WTC11 (cell line): ENCODE data around the gene PRR20G. TPM values are rescaled to one million over a fixed set of nuclear protein-coding genes. Genes with fewer than 3 reads are reported as not detected.
"Not testable (repeated sequence)": the region's sequence is repeated elsewhere in the genome, so short reads cannot be mapped to it uniquely, and the experiment has no call there.

Experiments used
- ATAC-seq: fragments of 200-7000 bp; cut with Tn5 transposase; 2 replicates; pipeline ENCODE4 v1.10.0; 2021; ENCODE audit warnings: mild to moderate bottlenecking, moderate library complexity
- CTCF ChIA-PET: fragments of 300-600 bp; sonication (Branson Sonifier 250); formaldehyde crosslinking; loops from one replicate; lab custom pipeline; 2021; ENCODE audit warnings: antibody characterized with exemption; lab: Charles Lee
- POLR2A ChIA-PET: fragments of 350-600 bp; sonication (Branson Sonifier 250); formaldehyde crosslinking; loops from one replicate; lab custom pipeline; 2021; ENCODE audit warnings: antibody characterized with exemption; lab: Charles Lee
- DNase-seq: peaks from one replicate; pipeline ENCODE4 v3.0.0; 2021; ENCODE audit warnings: low spot score
- H3K27ac Mint-ChIP-seq: 2 replicates; pipeline ENCODE4 v1.8.0; 2021; ENCODE audit warnings: mixed read lengths
- H3K27me3 Mint-ChIP-seq: 2 replicates; pipeline ENCODE4 v1.8.0; 2021; ENCODE audit warnings: low read depth, mild to moderate bottlenecking, moderate library complexity, mixed read lengths
- H3K36me3 Mint-ChIP-seq: 2 replicates; pipeline ENCODE4 v1.8.0; 2021; ENCODE audit warnings: mixed read lengths
- H3K4me1 Mint-ChIP-seq: 2 replicates; pipeline ENCODE4 v1.8.0; 2022; ENCODE audit warnings: mixed read lengths
- H3K4me3 Mint-ChIP-seq: 2 replicates; pipeline ENCODE4 v1.8.0; 2021; ENCODE audit warnings: mild to moderate bottlenecking, moderate library complexity, mixed read lengths
- H3K9me3 Mint-ChIP-seq: 2 replicates; pipeline ENCODE4 v1.8.0; 2021; ENCODE audit warnings: mixed read lengths
- AFF4 ChIP-seq: sonication (generic); formaldehyde crosslinking; IDR thresholded peaks from 2 replicates; pipeline ENCODE4 v1.8.1; 2023; ENCODE audit warnings: mild to moderate bottlenecking, missing genetic modification reagents, borderline replicate concordance
- EMX1 ChIP-seq: fragments of 250-450 bp; sonication (Bioruptor Pico); IDR thresholded peaks from 2 replicates; pipeline ENCODE4 v1.8.0; 2021; ENCODE audit warnings: mild to moderate bottlenecking
- ETV6 ChIP-seq: sonication (generic); formaldehyde crosslinking; IDR thresholded peaks from 2 replicates; pipeline ENCODE4 v1.8.1; 2022; ENCODE audit warnings: mild to moderate bottlenecking, missing genetic modification reagents
- KAT7 ChIP-seq: sonication (generic); formaldehyde crosslinking; IDR thresholded peaks from 2 replicates; pipeline ENCODE4 v1.8.1; 2023; ENCODE audit warnings: missing genetic modification reagents, mild to moderate bottlenecking, borderline replicate concordance
- RORB ChIP-seq: fragments of 250-450 bp; sonication (Bioruptor Pico); IDR thresholded peaks from 2 replicates; pipeline ENCODE4 v1.9.0; 2021; ENCODE audit warnings: mild to moderate bottlenecking
- TEAD1 ChIP-seq: sonication (generic); formaldehyde crosslinking; IDR thresholded peaks from 2 replicates; pipeline ENCODE4 v1.8.0; 2022; ENCODE audit warnings: mild to moderate bottlenecking, missing genetic modification reagents
- ZNF121 ChIP-seq: sonication (generic); formaldehyde crosslinking; IDR thresholded peaks from 2 replicates; pipeline ENCODE4 v1.8.0; 2023; ENCODE audit warnings: missing genetic modification reagents
- ZNF532 ChIP-seq: fragments of 250-450 bp; sonication (Bioruptor Pico); IDR thresholded peaks from 2 replicates; pipeline ENCODE4 v1.9.0; 2021; ENCODE audit warnings: mild to moderate bottlenecking, borderline replicate concordance
- ZSCAN18 ChIP-seq: fragments of 250-450 bp; sonication (Bioruptor Pico); IDR thresholded peaks from 2 replicates; pipeline ENCODE4 v2.1.2; 2022; ENCODE audit warnings: mild to moderate bottlenecking, moderate library complexity
- total RNA-seq: library from RNA; stranded (reverse); gene quantifications from 3 replicates; pipeline ENCODE4 v1.2.3, GENCODE V29; 2021

The PRR20G gene
- total RNA-seq, 1 experiment from 2014 or later: not detected

GRCh38 chr3:127296166-127296565 lies 8.3 kb upstream of the PRR20G start (continued):
- TF ChIP-seq ZSCAN18 (CRISPR knock-in tag): no peak

GRCh38 chr3:127293650-127294049 lies 5.8 kb upstream of the PRR20G start:
- H3K27ac Mint-ChIP-seq, DNase-seq, H3K27me3 Mint-ChIP-seq, H3K36me3 Mint-ChIP-seq, POLR2A ChIA-PET, ATAC-seq, CTCF ChIA-PET, H3K4me1 Mint-ChIP-seq, H3K4me3 Mint-ChIP-seq: not testable (repeated sequence)
- peaks cover 21% of the 10 kb centered on the region for H3K9me3 Mint-ChIP-seq

GRCh38 chr3:127291611-127292010 lies 3.8 kb upstream of the PRR20G start:
- H3K4me1 Mint-ChIP-seq: no peaks in the 10 kb centered on the region

More at GRCh38 chr3:127291611-127292010, 3.8 kb upstream of the PRR20G start:
- H3K27me3 Mint-ChIP-seq: no peaks in the 10 kb centered on the region; the same call in 1 of the 2 replicates
- TF ChIP-seq ZNF121 (CRISPR knock-in tag) (no peak), RORB (CRISPR knock-in tag) (no peak), KAT7 (CRISPR knock-in tag) (no peak), ZNF532 (CRISPR knock-in tag) (no peak), TEAD1 (no peak), EMX1 (CRISPR knock-in tag) (no peak), ETV6 (CRISPR knock-in tag) (no peak), AFF4 (no peak)
- TF ChIP-seq, all 79 proteins: peak for 0
- no peak overlapping the region for H3K27ac Mint-ChIP-seq
- no peak for ATAC-seq
- H3K36me3 Mint-ChIP-seq: no peaks in the 10 kb centered on the region; the same call in 1 of the 2 replicates
- no peak overlapping the region for H3K4me3 Mint-ChIP-seq
- DNase-seq: no peak
- H3K9me3 Mint-ChIP-seq: peaks cover 34% of the 10 kb centered on the region
- ChIA-PET POLR2A (no interaction called here), CTCF (no interaction called here)
